Heart right ventricle (tissue), 16 donors: ENCODE measurements around the gene TMEM263. TPM values are rescaled to one million over a fixed set of nuclear protein-coding genes. Genes with fewer than 3 reads are reported as not detected.

Experiments used
- ATAC-seq, 8 donors: fragments of 200-7000 bp; cut with Tn5 transposase; one replicate each; pipeline ENCODE4 v1.9.1; 2020; ENCODE audit warnings: mild to moderate bottlenecking in 8 of 8, moderate library complexity in 8 of 8, moderate number of reproducible peaks in 1 of 8
- DNase-seq, 2 donors: peaks; one replicate each; pipeline ENCODE4 v3.0.0-alpha.2; 2020
- H3K27ac ChIP-seq, 10 donors: fragments of 200-600 bp; sonication (generic) in 2 of 10; one replicate each; pipeline versions ENCODE4 v1.5.0 to v1.8.0; 2020 to 2022; ENCODE audit warnings: mild to moderate bottlenecking in 3 of 10
- H3K27me3 ChIP-seq, 7 donors: fragments of 200-600 bp; one replicate each; pipeline ENCODE4 v1.8.0; 2021 to 2022; ENCODE audit warnings: mild to moderate bottlenecking in 2 of 7
- H3K36me3 ChIP-seq, 9 donors: fragments of 200-600 bp; sonication (generic) in 1 of 9; one replicate each; pipeline versions ENCODE4 v1.5.0 to v1.8.0; 2020 to 2022; ENCODE audit warnings: mild to moderate bottlenecking in 2 of 9
- H3K4me1 ChIP-seq, 9 donors: fragments of 200-600 bp; sonication (generic) in 1 of 9; one replicate each; pipeline versions ENCODE4 v1.5.0 to v1.8.0; 2020 to 2022; ENCODE audit warnings: mild to moderate bottlenecking in 4 of 9
- H3K4me3 ChIP-seq, 10 donors: fragments of 200-600 bp; sonication (generic) in 2 of 10; one replicate each; pipeline versions ENCODE4 v1.5.0 to v1.8.0; 2020 to 2022; ENCODE audit warnings: mild to moderate bottlenecking in 7 of 10, moderate library complexity in 2 of 10
- H3K9me3 ChIP-seq, 11 donors: fragments of 200-600 bp in 10 of 11; sonication (generic) in 2 of 11; one replicate each; pipeline versions ENCODE4 v1.5.0 to v1.8.0; 2013 to 2022; ENCODE audit warnings: mild to moderate bottlenecking in 2 of 11, control low read depth in 1 of 11, moderate library complexity in 1 of 11
- WGBS, 2 donors: extraction: QIAGEN DNeasy Blood & Tissue Kit; methylation state at CpG; one replicate each; pipeline ENCODE4 v1.1.7; 2013; ENCODE audit warnings: inconsistent platforms in 1 of 2; 5-methylcytosine and 5-hydroxymethylcytosine counted together
- intact Hi-C, 10 donors: fragments of 100-400 bp; cut with DNase I; formaldehyde crosslinking; loops; one replicate each; pipeline versions ENCODE4 v1.11.1 to v1.14.2; 2022
- polyA plus RNA-seq, 2 donors: library from polyadenylated mRNA; stranded (reverse); fragments of 200-250 nt; gene quantifications; one replicate each; pipeline ENCODE4 v1.2.3, GENCODE V29; 2013
- total RNA-seq, 10 donors: library from RNA; stranded (reverse); fragmentation: NEBNext Ultra II Directional in 3 of 10; extraction: Animal tissue kit (Norgen Biotek cat#: 25700) in 3 of 10; gene quantifications; one replicate each; pipeline versions ENCODE4 v1.2.1 to v1.2.4, GENCODE V29; 2021 to 2023
- TF ChIP-seq, protein P1 (sequence below), 9 donors: fragments of 200-600 bp; sonication (generic) in 2 of 9; IDR thresholded peaks; one replicate each; pipeline versions ENCODE4 v1.5.0 to v1.8.0; 2021 to 2022; ENCODE audit warnings: antibody characterized with exemption in 9 of 9, mild to moderate bottlenecking in 5 of 9, moderate library complexity in 1 of 9
- donor health status: Arrhythmogenic right ventricular cardiomyopathy.
- donor health status: ischemic (EF 13 %, LVEDD 7.1; RV severe dilation, severe dysfunction).
- donor health status: healthy with polysubstance abuse.
- donor health status: DM: no; HTN: yes; CAD: no.
- donor health status: DM: no; HTN: no; CAD: no.
- donor health status: ischemic (EF 25% LVEDD 6.9; RV normal size, moderate dysfunction).
- donor health status: ischemic (EF 25% LVEDD 5.7; RV mildly dilated, moderate dysfunction).
- donor health status: healthy.
- donor health status: DM: yes; HTN: yes; CAD: no.
- donor health status: Ischemic cardiomyopathy.
- donor health status: ischemic (EF 35%, LVEDD 5.7; RV mildly dilated, moderate dysfunction).
- donor health status: nonischemic (EF 11% LVEDD 7.7; RV severe dilation, severe dysfunction).
- donor health status: DM: yes; HTN: yes; CAD: no.
- donor health status: PGD.
- donor health status: ischemic (EF 29% LVEDD 5.4; RV normal size, mild dysfunction).
- donor health status: nonischemic (EF 23%, LVEDD 6.1; RV moderate dilation, normal function).

TMEM263 gene
- total and polyA plus RNA-seq, 12 donors = 15.1 to 47.5 (median 34.6) TPM

DNA sequence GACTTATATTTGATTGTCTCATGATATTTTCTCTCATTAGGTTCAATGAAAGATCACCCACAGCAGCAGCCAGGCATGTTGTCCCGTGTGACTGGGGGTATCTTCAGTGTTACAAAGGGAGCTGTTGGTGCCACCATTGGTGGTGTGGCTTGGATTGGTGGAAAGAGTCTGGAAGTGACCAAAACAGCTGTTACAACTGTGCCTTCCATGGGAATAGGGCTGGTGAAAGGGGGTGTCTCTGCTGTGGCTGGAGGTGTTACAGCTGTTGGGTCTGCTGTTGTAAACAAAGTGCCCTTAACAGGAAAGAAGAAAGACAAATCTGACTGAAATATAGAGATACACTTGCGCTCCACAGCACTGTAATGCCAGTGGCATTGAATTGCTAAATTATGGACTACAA is 15.4 kb downstream of the TMEM263 start:
- H3K4me1 ChIP-seq = peaks cover 5 to 41% (median 24%) of the 10 kb centered on the region in 9 donors

GRCh38 chr12:106973545-106973944 is 17.8 kb downstream of the TMEM263 start:
- TF ChIP-seq, protein P1, sequence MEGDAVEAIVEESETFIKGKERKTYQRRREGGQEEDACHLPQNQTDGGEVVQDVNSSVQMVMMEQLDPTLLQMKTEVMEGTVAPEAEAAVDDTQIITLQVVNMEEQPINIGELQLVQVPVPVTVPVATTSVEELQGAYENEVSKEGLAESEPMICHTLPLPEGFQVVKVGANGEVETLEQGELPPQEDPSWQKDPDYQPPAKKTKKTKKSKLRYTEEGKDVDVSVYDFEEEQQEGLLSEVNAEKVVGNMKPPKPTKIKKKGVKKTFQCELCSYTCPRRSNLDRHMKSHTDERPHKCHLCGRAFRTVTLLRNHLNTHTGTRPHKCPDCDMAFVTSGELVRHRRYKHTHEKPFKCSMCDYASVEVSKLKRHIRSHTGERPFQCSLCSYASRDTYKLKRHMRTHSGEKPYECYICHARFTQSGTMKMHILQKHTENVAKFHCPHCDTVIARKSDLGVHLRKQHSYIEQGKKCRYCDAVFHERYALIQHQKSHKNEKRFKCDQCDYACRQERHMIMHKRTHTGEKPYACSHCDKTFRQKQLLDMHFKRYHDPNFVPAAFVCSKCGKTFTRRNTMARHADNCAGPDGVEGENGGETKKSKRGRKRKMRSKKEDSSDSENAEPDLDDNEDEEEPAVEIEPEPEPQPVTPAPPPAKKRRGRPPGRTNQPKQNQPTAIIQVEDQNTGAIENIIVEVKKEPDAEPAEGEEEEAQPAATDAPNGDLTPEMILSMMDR (IDR thresholded peaks at IDR 0.05) = no peak
- H3K9me3 ChIP-seq = no peaks in the 10 kb centered on the region
- no peak overlapping the region for H3K4me3 ChIP-seq
- intact Hi-C loops = no loop called here
- DNase-seq (no peak), ATAC-seq (no peak)
- no peak overlapping the region for H3K27ac ChIP-seq
- H3K36me3 ChIP-seq = peaks cover 0 to 60% (median 10%) of the 10 kb centered on the region in 9 donors
- peaks cover 18 to 66% (median 47%) of the 10 kb centered on the region in 9 donors for H3K4me1 ChIP-seq
- H3K27me3 ChIP-seq = no peaks in the 10 kb centered on the region

More for the DNA sequence above, 15.4 kb downstream of the TMEM263 start:
- no peak for DNase-seq
- Histone ChIP-seq H3K27ac (no peak overlapping the region), H3K9me3 (no peaks in the 10 kb centered on the region), H3K36me3 (peaks cover 0 to 82% (median 17%) of the 10 kb centered on the region in 9 donors), H3K4me3 (no peak overlapping the region), H3K27me3 (no peaks in the 10 kb centered on the region)
- intact Hi-C loops = no loop called here
- TF ChIP-seq, protein P1 (IDR thresholded peaks at IDR 0.05) = no peak
- no peak for ATAC-seq
- 93 to 96% methylated on average over 2 of the region's 2 CpGs for WGBS, 2 donors

GRCh38 chr12:106974511-106974910 is 18.8 kb downstream of the TMEM263 start:
- 89% methylated on average over 3 of the region's 3 CpGs for WGBS, 2 donors
- Histone ChIP-seq H3K36me3 (peaks cover 0 to 51% (median 10%) of the 10 kb centered on the region in 9 donors), H3K4me1 (peaks cover 18 to 72% (median 50%) of the 10 kb centered on the region in 9 donors), H3K9me3 (no peaks in the 10 kb centered on the region), H3K27me3 (no peaks in the 10 kb centered on the region), H3K27ac (no peak overlapping the region), H3K4me3 (no peak overlapping the region)
- intact Hi-C loops = no loop called here
- ATAC-seq = no peak
- TF ChIP-seq, protein P1 (IDR thresholded peaks at IDR 0.05) = no peak
- no peak for DNase-seq

DNA sequence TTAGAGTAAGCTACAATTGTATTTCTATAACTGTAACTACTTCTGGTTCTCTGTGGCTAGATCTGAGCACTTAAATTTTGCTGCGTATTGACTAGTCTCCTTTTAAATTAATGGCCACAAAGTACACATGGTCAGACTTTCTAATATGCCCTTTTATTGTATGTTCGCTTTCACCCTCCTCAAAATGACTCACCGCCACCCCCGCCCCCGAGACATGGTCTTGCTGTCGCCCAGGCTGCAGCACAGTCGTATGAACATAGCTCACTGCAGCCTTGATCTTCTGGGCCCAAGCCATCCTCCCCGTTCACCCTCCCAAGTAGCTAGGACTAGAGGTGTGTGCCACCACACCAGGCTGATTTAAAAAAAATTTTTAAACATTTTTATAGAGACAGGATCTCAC is 19.4 kb downstream of the TMEM263 start:
- 95 to 98% methylated on average over 8 of the region's 8 CpGs for WGBS, 2 donors
- H3K4me3 ChIP-seq = no peak overlapping the region
- intact Hi-C loops = no loop called here
- H3K36me3 ChIP-seq = peaks cover 0 to 45% (median 10%) of the 10 kb centered on the region in 9 donors
- ATAC-seq (peak in 2 of 8 donors; percentile 17 to 46), DNase-seq (no peak)
- H3K27me3 ChIP-seq = no peaks in the 10 kb centered on the region
- H3K4me1 ChIP-seq = peaks cover 18 to 72% (median 53%) of the 10 kb centered on the region in 9 donors
- peak overlapping the region in 9 of 10 donors; percentile 45 to 80 (median 75) for H3K27ac ChIP-seq
- TF ChIP-seq, protein P1 (IDR thresholded peaks at IDR 0.05) = no peak
- no peaks in the 10 kb centered on the region for H3K9me3 ChIP-seq
